Endodermal cell (in vitro differentiated cells): Measurements from ENCODE around the gene TMEM121. TPM values are rescaled to one million over a fixed set of nuclear protein-coding genes. Genes with fewer than 3 reads are reported as not detected.

ENCODE experiments used
- DNase-seq: peaks from one replicate; pipeline ENCODE4 v3.0.0-alpha.2; 2017
- H3K27ac ChIP-seq: 2 replicates; pipeline ENCODE4 v1.5.1; 2013; ENCODE audit warnings: mild to moderate bottlenecking, low read depth, low read length, moderate library complexity
- H3K27me3 ChIP-seq: 2 replicates; pipeline ENCODE4 v1.6.1; 2013; ENCODE audit warnings: mild to moderate bottlenecking, low read length, moderate library complexity; ENCODE audit not compliant: insufficient read depth, control insufficient read depth, poor library complexity, severe bottlenecking
- H3K36me3 ChIP-seq: 2 replicates; pipeline ENCODE4 v1.7.0; 2013; ENCODE audit warnings: mild to moderate bottlenecking, low read length, moderate library complexity; ENCODE audit not compliant: control insufficient read depth, insufficient read depth
- H3K4me1 ChIP-seq: one replicate; pipeline ENCODE4 v1.7.0; 2013; ENCODE audit warnings: low read length; ENCODE audit not compliant: control insufficient read depth, insufficient read depth
- H3K4me3 ChIP-seq: 2 replicates; pipeline ENCODE4 v1.5.1; 2013; ENCODE audit warnings: mild to moderate bottlenecking, low read length, moderate library complexity
- H3K9ac ChIP-seq: 2 replicates; pipeline ENCODE4 v1.6.1; 2013; ENCODE audit warnings: mild to moderate bottlenecking, low read length, moderate library complexity; ENCODE audit not compliant: poor library complexity, severe bottlenecking; ENCODE audit errors: extremely low read depth
- H3K9me3 ChIP-seq: 2 replicates; pipeline ENCODE4 v1.6.1; 2013; ENCODE audit warnings: mild to moderate bottlenecking, low read length, moderate library complexity; ENCODE audit not compliant: control insufficient read depth
- H3K27ac Mint-ChIP-seq: 2 replicates; pipeline ENCODE4 v1.8.0; 2020; ENCODE audit warnings: mixed read lengths
- H3K27me3 Mint-ChIP-seq: 2 replicates; pipeline ENCODE4 v1.8.0; 2021; ENCODE audit warnings: mild to moderate bottlenecking, mixed read lengths; ENCODE audit not compliant: insufficient read depth
- H3K36me3 Mint-ChIP-seq: 2 replicates; pipeline ENCODE4 v1.8.0; 2020; ENCODE audit warnings: low read depth, mixed read lengths
- H3K4me1 Mint-ChIP-seq: 2 replicates; pipeline ENCODE4 v1.8.0; 2020; ENCODE audit warnings: mixed read lengths
- H3K4me3 Mint-ChIP-seq: 2 replicates; pipeline ENCODE4 v1.8.0; 2020; ENCODE audit warnings: mild to moderate bottlenecking, moderate library complexity, mixed read lengths
- H3K9me3 Mint-ChIP-seq: 2 replicates; pipeline ENCODE4 v1.8.0; 2020; ENCODE audit warnings: mild to moderate bottlenecking, mixed read lengths
- CTCF ChIP-seq: fragments of 200-600 bp; sonication (generic); conservative IDR thresholded peaks from 2 replicates; pipeline ENCODE4 v1.5.0; 2021; ENCODE audit warnings: antibody characterized with exemption, mild to moderate bottlenecking
- WGBS, 2 experiments: methylation state at CpG; one replicate each; pipeline versions ENCODE4 v1.1.5 to v1.1.7; 2013; ENCODE audit warnings: missing lambda C conversion rate in 2 of 2, mixed read lengths in 1 of 2; ENCODE audit not compliant: insufficient coverage in 1 of 2, insufficient read length in 1 of 2; 5-methylcytosine and 5-hydroxymethylcytosine counted together
- total RNA-seq, 2 donors: library from RNA; stranded (reverse); fragmentation: NEBNext Ultra II Directional in 1 of 2; extraction: Animal tissue kit (Norgen Biotek cat#: 25700) in 1 of 2; gene quantifications; 2 replicates in 1 of 2; 3 replicates in 1 of 2; pipeline ENCODE4 v1.2.1, GENCODE V29; 2021

Gene TMEM121
- total RNA-seq, 2 donors from 2014 or later, result 0.29 to 1.5 TPM

- DNase-seq, result no peak
- H3K9me3 Mint-ChIP-seq, result no peaks in the 10 kb centered on the region
- no peaks in the 10 kb centered on the region for H3K9me3 ChIP-seq
- H3K27me3 ChIP-seq, result no peaks in the 10 kb centered on the region
- no peaks in the 10 kb centered on the region for H3K36me3 Mint-ChIP-seq
- H3K27me3 Mint-ChIP-seq, result no peaks in the 10 kb centered on the region
- H3K4me3 Mint-ChIP-seq, result no peak overlapping the region
- WGBS, 2 experiments, result 89 to 90% methylated on average over 32 to 36 of the region's 36 CpGs
- peaks cover 2% of the 10 kb centered on the region for H3K4me1 ChIP-seq
- H3K9ac ChIP-seq, result no peak overlapping the region
- no peaks in the 10 kb centered on the region for H3K36me3 ChIP-seq
- H3K27ac Mint-ChIP-seq, result peak overlapping the region; percentile 30
- no peak for TF ChIP-seq CTCF
- peaks cover 3% of the 10 kb centered on the region for H3K4me1 Mint-ChIP-seq
- peak overlapping the region; percentile 82 for H3K27ac ChIP-seq
- H3K4me3 ChIP-seq, result no peak overlapping the region
Observed at GRCh38 chr14:105498430-105499255, 27.7 kb upstream of the TMEM121 start.

- H3K27ac ChIP-seq, result peak overlapping the region; percentile 82
- TF ChIP-seq CTCF, result no peak
- H3K27me3 Mint-ChIP-seq, result no peaks in the 10 kb centered on the region
Observed at GRCh38 chr14:105499256-105500035, 26.9 kb upstream of the TMEM121 start.

GRCh38 chr14:105500036-105500725 is 26.2 kb upstream of the TMEM121 start:
- Histone ChIP-seq H3K4me3 (no peak overlapping the region), H3K9me3 (no peaks in the 10 kb centered on the region), H3K9ac (no peak overlapping the region), H3K27me3 (no peaks in the 10 kb centered on the region), H3K36me3 (no peaks in the 10 kb centered on the region), H3K4me1 (peaks cover 2% of the 10 kb centered on the region), H3K27ac (peak overlapping the region; percentile 82)
- Mint-ChIP-seq H3K4me1 (peaks cover 3% of the 10 kb centered on the region), H3K27me3 (no peaks in the 10 kb centered on the region), H3K36me3 (no peaks in the 10 kb centered on the region), H3K4me3 (no peak overlapping the region), H3K27ac (no peak overlapping the region), H3K9me3 (no peaks in the 10 kb centered on the region)
- no peak for TF ChIP-seq CTCF
- WGBS, 2 experiments, result 91 to 94% methylated on average over 16 to 21 of the region's 21 CpGs
- DNase-seq, result no peak

More at GRCh38 chr14:105499256-105500035, 26.9 kb upstream of the TMEM121 start:
- no peaks in the 10 kb centered on the region for H3K36me3 ChIP-seq
- H3K27me3 ChIP-seq, result no peaks in the 10 kb centered on the region
- H3K36me3 Mint-ChIP-seq, result no peaks in the 10 kb centered on the region
- no peak overlapping the region for H3K9ac ChIP-seq
- peaks cover 2% of the 10 kb centered on the region for H3K4me1 ChIP-seq
- no peaks in the 10 kb centered on the region for H3K9me3 Mint-ChIP-seq
- peak; percentile 79 for DNase-seq
- no peak overlapping the region for H3K4me3 ChIP-seq
- no peaks in the 10 kb centered on the region for H3K9me3 ChIP-seq
- no peak overlapping the region for H3K4me3 Mint-ChIP-seq
- 84 to 100% methylated on average over 2 to 27 of the region's 27 CpGs for WGBS, 2 experiments
- peaks cover 3% of the 10 kb centered on the region for H3K4me1 Mint-ChIP-seq
- no peak overlapping the region for H3K27ac Mint-ChIP-seq
